GM10266 (cell line): ENCODE data around the gene PRSS48.
A peak's percentile ranks its signal among the peaks of the same experiment; 100 is the strongest.
"Not testable (repeated sequence)": the region's sequence is repeated elsewhere in the genome, so short reads cannot be mapped to it uniquely, and the experiment has no call there.

Source experiments
- DNase-seq: peaks from one replicate; pipeline ENCODE4 v3.0.0; 2012; ENCODE audit errors: extremely low spot score
- TF ChIP-seq, protein P1 (sequence below): IDR thresholded peaks from 2 replicates; pipeline ENCODE4 v1.5.1; 2012; ENCODE audit warnings: mild to moderate bottlenecking, low read depth; ENCODE audit not compliant: control insufficient read depth, insufficient read depth; ENCODE audit errors: missing control alignments

Gene PRSS48, protein sequence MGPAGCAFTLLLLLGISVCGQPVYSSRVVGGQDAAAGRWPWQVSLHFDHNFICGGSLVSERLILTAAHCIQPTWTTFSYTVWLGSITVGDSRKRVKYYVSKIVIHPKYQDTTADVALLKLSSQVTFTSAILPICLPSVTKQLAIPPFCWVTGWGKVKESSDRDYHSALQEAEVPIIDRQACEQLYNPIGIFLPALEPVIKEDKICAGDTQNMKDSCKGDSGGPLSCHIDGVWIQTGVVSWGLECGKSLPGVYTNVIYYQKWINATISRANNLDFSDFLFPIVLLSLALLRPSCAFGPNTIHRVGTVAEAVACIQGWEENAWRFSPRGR

DNA sequence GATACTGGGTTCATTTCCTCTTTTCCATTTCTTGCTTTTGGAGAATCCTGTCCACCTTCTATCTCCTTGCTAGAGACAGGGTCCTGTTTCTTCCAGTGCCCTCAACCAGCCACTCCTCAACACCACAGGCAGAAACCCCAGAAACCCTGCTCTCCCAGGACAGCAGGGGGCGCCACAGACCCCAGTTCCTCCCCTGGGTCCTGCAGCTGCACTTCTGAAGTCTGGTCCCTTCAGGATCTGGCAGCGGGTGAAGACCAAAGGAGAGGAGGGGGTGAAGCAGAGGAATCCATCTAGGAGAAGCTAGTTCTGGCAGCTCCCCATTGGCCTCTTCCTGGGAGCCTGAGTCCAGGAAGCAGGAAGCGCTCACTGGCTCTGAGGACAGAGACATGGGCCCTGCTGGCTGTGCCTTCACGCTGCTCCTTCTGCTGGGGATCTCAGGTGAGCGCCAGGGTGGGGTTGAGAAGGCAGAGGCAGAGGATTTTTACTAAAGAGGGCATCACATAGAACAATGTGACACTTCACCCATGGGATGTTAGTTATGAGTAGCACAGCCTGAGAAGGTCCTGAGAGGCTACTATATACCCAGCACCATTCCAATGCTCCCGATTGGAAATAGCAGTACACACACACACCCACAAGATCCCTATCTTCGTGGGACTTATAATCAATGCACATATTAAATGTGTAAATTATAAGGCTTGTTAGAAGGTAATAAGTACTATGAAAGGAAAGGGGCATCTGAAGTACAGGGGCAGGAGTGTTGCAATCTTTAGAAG, at the start of gene PRSS48:
PRSS48 (plus strand) TSS at position 375 of the 776 bp plus-strand sequence; CDS start at position 387, 12 bp downstream.
- DNase-seq, result peak; percentile 53
- TF ChIP-seq, protein P1, sequence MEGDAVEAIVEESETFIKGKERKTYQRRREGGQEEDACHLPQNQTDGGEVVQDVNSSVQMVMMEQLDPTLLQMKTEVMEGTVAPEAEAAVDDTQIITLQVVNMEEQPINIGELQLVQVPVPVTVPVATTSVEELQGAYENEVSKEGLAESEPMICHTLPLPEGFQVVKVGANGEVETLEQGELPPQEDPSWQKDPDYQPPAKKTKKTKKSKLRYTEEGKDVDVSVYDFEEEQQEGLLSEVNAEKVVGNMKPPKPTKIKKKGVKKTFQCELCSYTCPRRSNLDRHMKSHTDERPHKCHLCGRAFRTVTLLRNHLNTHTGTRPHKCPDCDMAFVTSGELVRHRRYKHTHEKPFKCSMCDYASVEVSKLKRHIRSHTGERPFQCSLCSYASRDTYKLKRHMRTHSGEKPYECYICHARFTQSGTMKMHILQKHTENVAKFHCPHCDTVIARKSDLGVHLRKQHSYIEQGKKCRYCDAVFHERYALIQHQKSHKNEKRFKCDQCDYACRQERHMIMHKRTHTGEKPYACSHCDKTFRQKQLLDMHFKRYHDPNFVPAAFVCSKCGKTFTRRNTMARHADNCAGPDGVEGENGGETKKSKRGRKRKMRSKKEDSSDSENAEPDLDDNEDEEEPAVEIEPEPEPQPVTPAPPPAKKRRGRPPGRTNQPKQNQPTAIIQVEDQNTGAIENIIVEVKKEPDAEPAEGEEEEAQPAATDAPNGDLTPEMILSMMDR, result peak; percentile 71

DNA sequence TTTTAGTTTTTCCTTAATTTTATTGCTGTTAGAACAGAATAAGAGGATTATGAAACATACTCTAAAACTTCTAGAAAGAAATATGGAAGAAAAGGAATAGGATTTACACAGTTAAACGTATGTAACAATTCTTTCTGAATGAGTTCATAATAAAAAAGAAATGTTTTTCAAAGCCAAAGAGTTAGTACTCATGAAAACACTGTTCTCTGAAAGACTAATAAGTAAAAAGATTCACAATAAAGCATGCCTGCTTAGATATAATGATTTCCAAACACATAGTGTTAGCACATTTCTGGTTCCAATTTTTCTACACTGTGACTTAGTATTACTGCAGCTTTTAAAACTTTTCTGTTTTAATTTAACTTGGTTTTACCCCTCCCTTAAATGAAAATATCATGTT, 49.8 kb upstream of the PRSS48 start:
- no peak for DNase-seq
- TF ChIP-seq, protein P1, result no peak

DNA sequence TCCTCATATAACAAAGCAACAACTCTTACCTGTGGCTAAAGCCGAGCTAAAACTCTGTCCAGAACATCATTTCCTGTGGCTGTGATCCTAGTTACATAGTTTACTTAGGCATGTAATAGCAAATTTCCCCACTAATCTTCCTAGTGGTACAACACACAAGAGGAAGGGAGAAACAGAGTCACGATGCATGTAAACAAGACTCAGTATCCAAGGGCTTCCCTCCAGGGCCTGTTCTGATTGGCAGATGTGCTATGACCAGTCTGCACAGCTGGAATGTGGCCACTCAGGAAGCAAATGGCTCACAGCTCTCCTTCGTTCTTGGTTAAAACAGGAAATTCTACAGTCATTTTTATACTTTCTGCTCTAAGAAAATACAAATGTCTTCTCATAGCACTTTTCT, 49.2 kb upstream of the PRSS48 start:
- no peak for DNase-seq
- TF ChIP-seq, protein P1, result no peak

DNA sequence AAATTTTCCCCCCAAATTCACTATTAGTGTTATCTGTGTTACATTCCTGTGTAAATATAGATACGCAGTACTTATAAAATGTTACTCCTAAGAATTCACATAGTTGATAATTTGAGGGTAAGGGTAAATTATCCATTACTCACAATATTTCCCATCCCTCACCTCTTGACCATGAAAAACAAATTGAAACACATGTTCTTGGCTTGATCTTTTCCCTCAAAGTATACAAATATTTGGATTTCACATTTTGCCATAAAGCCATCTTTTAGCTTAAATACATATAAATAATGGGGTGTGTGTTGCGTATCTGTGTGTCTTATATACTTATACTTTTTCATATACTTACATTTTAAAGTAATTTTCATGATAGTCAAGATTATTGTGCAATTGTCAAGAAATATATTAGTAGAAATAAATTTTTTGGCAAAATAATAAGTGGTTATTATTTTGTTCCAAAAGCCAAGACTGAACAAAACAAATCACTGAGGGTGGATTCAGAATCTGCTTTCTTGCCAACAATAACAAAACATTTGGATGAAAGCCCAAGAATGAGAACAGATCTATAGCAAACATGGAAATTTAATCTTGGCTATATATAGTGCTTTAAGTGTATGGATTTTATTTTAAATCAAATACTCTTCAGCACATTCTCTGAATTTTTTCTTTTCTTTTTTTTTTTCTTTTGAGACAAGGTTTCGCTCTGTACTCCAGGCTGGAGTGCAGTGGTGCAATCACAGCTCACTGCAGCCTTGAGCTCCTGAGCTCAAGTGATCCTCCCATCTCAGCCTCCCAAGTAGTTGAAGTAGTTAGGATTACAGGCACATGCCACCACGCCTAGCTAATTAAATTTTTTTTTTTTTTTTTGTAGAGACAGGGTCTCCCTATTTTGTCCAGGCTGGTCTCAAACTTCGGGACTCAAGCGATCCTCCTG, 48.5 kb upstream of the PRSS48 start:
- DNase-seq, result no peak

DNA sequence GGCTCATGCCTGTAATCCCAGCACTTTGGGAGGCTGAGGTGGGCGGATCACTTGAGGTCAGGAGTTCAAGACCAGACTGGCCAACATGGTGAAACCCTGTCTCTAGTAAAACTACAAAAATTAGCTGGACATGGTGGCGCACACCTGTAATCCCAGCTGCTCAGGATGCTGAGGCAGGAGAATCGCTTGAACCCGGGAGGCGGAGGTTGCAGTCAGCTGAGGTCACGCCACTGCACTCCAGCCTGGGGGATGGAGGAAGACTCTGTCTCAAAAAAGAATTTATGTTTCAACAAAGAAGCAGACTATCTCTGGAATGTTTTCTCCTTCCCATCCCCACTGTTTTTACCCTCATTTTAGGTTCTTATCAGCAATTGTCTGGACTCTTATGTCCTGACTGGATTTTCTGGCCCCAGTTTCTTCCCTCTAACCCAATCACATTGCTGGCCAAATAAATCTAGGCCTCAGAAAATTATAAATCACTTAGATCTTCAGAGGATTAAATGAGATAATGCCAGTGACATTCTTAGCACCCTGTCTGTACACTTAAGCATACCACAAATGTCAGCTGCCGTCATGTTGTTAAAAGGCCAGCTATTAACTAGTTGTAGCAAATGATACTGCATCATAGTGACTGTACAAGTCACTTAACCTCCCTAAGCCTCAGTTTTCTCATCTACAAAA, 44.9 kb upstream of the PRSS48 start:
- no peak for DNase-seq
- TF ChIP-seq, protein P1, result no peak

More for the DNA sequence above, 48.5 kb upstream of the PRSS48 start:
- TF ChIP-seq, protein P1, result no peak

DNA sequence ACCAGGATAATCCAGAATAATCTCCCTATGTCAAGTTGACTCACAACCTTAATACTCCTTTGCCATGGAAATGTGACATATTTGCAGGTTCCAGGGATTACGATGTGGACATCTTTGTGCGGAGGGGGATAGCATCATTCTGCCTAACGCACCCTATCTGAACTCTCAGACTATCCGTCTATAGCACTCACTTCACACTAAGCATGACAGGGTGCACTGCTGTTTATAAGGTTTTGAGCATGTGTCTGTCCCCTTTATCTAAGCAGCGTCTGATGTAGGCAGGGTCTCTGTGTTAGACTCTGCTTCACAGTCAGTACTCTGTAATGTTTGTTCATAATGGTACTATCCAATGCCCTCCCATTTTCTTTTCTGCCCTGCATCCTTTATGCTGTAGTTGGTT, 43.4 kb upstream of the PRSS48 start:
- TF ChIP-seq, protein P1, result no peak
- DNase-seq, result no peak

DNA sequence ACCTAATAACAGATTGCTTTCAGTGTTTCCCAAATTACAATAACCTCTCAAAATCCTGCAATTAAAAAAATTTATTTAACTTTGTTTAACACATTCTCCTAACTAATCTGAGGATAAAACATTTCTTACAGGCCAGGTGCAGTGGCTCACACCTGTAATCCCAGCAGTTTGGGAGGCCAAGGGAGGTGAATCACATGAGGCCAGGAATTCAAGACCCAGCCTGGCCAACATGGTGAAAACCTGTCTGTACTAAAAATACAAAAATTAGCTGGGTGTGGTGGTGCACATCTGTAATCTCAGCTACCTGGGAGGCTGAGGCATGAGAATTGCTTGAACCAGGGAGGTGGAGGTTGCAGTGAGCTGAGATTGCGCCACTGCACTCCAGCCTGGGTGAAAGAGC, 41.6 kb upstream of the PRSS48 start:
- not testable (repeated sequence) for DNase-seq
